ENCODE measurements around the gene FEM1A.

The FEM1A gene

DNA sequence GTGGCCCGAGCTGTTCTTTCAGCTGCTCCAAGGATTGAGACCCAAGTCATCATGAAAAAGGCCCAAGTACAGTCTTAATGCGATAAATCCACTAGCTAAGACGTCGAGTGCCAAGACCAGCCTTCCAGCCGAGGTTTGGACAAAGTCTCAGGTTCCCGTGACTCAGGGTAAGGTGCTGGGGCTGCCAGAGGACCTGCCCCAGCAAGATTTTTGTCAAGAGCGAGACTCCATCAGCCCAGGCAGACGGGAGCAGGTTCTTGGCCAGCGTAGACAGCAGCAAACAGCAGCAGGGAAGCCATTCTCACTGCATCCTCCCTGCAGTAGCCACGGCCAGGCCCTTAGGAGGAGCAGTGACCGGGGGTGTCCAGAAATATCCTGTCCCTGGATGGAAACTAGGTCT lies 3.4 kb downstream of the FEM1A start:
- H3K36me3 ChIP-seq: peaks cover 48% of the 10 kb centered on the region
- H3K9me3 ChIP-seq (ENCODE audit: severe bottlenecking): no peaks in the 10 kb centered on the region
- H3K27ac ChIP-seq: no peak overlapping the region
- TF ChIP-seq, protein P1, sequence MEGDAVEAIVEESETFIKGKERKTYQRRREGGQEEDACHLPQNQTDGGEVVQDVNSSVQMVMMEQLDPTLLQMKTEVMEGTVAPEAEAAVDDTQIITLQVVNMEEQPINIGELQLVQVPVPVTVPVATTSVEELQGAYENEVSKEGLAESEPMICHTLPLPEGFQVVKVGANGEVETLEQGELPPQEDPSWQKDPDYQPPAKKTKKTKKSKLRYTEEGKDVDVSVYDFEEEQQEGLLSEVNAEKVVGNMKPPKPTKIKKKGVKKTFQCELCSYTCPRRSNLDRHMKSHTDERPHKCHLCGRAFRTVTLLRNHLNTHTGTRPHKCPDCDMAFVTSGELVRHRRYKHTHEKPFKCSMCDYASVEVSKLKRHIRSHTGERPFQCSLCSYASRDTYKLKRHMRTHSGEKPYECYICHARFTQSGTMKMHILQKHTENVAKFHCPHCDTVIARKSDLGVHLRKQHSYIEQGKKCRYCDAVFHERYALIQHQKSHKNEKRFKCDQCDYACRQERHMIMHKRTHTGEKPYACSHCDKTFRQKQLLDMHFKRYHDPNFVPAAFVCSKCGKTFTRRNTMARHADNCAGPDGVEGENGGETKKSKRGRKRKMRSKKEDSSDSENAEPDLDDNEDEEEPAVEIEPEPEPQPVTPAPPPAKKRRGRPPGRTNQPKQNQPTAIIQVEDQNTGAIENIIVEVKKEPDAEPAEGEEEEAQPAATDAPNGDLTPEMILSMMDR (IDR thresholded peaks at IDR 0.05; ENCODE audit: low read depth, low read length): no peak
- DNase-seq: no peak
- no peaks in the 10 kb centered on the region for H3K27me3 ChIP-seq (ENCODE audit: insufficient read depth, low read depth, severe bottlenecking)
- H3K4me3 ChIP-seq (ENCODE audit: low read depth, low read length): no peak overlapping the region

DNA sequence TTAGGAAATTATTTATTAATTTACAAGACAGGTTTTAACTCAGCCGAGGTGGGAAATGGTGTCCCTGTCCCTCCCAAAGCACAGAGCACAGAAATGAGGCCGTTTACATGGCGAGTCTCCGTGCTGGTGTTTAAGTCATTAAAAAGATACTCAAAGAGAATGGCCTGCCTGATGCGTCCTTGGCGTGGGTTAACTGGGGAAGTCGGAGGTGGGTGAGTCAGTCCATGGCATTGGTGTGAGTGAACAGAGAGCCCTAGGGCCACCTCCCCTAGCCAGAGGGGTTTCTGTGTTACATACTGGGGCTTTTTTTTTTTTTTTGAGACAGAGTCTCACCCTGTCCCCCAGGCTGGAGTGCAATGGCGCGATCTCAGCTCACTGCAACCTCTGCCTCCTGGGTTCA lies 3.9 kb downstream of the FEM1A start:
- no peaks in the 10 kb centered on the region for H3K27me3 ChIP-seq (ENCODE audit: insufficient read depth, low read depth, severe bottlenecking)
- H3K36me3 ChIP-seq: peaks cover 48% of the 10 kb centered on the region
- TF ChIP-seq, protein P1 (IDR thresholded peaks at IDR 0.05; ENCODE audit: low read depth, low read length): no peak
- H3K4me3 ChIP-seq (ENCODE audit: low read depth, low read length): no peak overlapping the region
- H3K27ac ChIP-seq: no peak overlapping the region
- H3K9me3 ChIP-seq (ENCODE audit: severe bottlenecking): no peaks in the 10 kb centered on the region
- no peak for DNase-seq

DNA sequence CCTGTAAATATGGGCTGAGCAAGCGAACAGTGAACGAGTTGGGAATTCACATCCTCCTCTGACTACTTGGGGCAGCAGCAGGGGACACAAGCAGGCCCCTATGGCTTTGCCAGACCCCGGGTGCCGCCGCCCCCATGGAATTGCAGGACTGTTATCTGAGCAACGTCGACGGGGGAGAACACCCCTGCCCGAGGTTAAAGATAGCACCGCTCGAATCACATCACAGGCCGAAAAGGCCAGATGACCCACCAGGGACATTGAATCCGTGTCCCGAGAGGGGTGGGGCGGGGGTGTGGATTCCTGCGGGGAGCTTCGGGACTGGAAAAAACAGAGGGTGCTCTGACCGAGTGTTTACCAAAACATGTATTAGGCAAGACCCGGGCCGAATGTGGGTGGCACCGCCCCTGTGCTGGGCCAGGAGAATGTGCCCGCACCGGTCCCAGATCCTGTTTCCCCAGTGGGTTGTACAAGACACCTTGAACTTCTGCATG lies 9.1 kb downstream of the FEM1A start:
- Histone ChIP-seq H3K4me3 (ENCODE audit: low read depth, low read length) (no peak overlapping the region), H3K27ac (no peak overlapping the region), H3K27me3 (ENCODE audit: insufficient read depth, low read depth, severe bottlenecking) (no peaks in the 10 kb centered on the region), H3K36me3 (peaks cover 24% of the 10 kb centered on the region), H3K9me3 (ENCODE audit: severe bottlenecking) (no peaks in the 10 kb centered on the region)
- DNase-seq: no peak
- TF ChIP-seq, protein P1 (IDR thresholded peaks at IDR 0.05; ENCODE audit: low read depth, low read length): no peak

DNA sequence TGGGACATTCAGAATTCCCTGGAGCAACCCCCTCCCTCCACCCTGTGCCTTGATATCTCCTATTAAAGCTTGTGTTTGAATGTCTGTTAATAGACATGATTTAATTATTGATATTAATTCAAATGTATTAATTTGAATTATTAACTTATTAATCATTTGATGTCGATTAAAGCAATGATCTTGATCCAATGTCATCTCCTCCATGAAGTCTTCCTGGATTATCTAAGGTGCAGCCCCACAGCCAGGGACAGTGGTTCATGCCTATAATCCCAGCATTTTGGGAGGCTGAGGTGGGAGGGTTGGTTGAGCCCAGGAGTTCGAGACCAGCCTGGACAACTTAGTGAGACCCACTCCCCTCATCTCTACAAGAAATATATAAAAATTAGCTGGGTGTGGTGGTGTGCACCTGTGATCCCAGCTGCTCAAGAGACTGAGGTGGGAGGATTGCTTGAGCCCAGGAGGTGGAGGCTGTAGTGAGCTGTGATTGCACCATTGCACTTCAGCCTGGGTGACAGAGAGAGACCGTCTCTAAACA lies 9.6 kb downstream of the FEM1A start:
- no peaks in the 10 kb centered on the region for H3K27me3 ChIP-seq (ENCODE audit: insufficient read depth, low read depth, severe bottlenecking)
- TF ChIP-seq, protein P1 (IDR thresholded peaks at IDR 0.05; ENCODE audit: low read depth, low read length): no peak

DNA sequence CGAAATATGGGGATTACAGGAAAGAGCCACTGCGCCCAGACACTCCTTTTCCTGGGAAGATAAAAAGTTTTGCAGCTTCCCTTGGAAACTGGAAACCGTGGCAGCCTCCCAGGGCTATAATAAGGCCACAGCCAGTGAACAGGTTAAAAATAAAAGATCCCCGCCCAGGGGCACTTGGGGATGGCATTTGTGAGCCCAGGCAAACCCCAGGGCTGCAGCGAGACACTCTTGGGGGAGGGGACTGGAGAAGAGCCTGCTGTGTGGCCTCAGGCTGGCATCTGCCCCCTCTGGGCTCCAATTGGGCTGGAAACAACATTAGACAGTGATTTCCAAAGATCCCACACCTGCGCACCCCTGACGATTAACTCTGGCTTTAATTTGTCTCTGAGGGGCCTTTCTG lies 11.2 kb downstream of the FEM1A start:
- Histone ChIP-seq H3K9me3 (ENCODE audit: severe bottlenecking) (no peaks in the 10 kb centered on the region), H3K4me3 (ENCODE audit: low read depth, low read length) (no peak overlapping the region), H3K27ac (no peak overlapping the region), H3K27me3 (ENCODE audit: insufficient read depth, low read depth, severe bottlenecking) (no peaks in the 10 kb centered on the region), H3K36me3 (peaks cover 7% of the 10 kb centered on the region; the same call in 1 of the 2 replicates)
- TF ChIP-seq, protein P1 (IDR thresholded peaks at IDR 0.05; ENCODE audit: low read depth, low read length): no peak
- no peak for DNase-seq

More for the DNA sequence above, 9.6 kb downstream of the FEM1A start:
- Histone ChIP-seq H3K9me3 (ENCODE audit: severe bottlenecking) (no peaks in the 10 kb centered on the region), H3K36me3 (peaks cover 19% of the 10 kb centered on the region), H3K27ac (no peak overlapping the region), H3K4me3 (ENCODE audit: low read depth, low read length) (no peak overlapping the region)
- DNase-seq: no peak
